HFFc6 (cell line): ENCODE results near the gene ARHGAP22. TPM values are rescaled to one million over a fixed set of nuclear protein-coding genes. Genes with fewer than 3 reads are reported as not detected.

Source experiments
- DNase-seq: peaks from one replicate; pipeline ENCODE4 v3.0.0-alpha.2; 2018
- H3K27ac Mint-ChIP-seq: 2 replicates; pipeline ENCODE4 v1.8.0; 2020; ENCODE audit warnings: mild to moderate bottlenecking, mixed read lengths
- H3K27me3 Mint-ChIP-seq: 2 replicates; pipeline ENCODE4 v1.8.0; 2021; ENCODE audit warnings: mild to moderate bottlenecking, moderate library complexity, mixed read lengths; ENCODE audit not compliant: insufficient read depth
- H3K36me3 Mint-ChIP-seq: 2 replicates; pipeline ENCODE4 v1.8.0; 2021; ENCODE audit warnings: low read depth, mixed read lengths
- H3K4me1 Mint-ChIP-seq: 2 replicates; pipeline ENCODE4 v1.8.0; 2020; ENCODE audit warnings: low read depth, mixed read lengths
- H3K4me3 Mint-ChIP-seq: 2 replicates; pipeline ENCODE4 v1.8.0; 2020; ENCODE audit warnings: mild to moderate bottlenecking, moderate library complexity, mixed read lengths
- H3K9me3 Mint-ChIP-seq: 2 replicates; pipeline ENCODE4 v1.8.0; 2020; ENCODE audit warnings: mild to moderate bottlenecking, mixed read lengths
- total RNA-seq, 6 experiments: library from RNA; stranded (reverse); fragmentation: NEBNext Ultra II Directional; extraction: Animal tissue kit (Norgen Biotek cat#: 25700); gene quantifications; 2 replicates in 1 of 6; 3 replicates in 5 of 6; pipeline ENCODE4 v1.2.3, GENCODE V29; 2021
- TF ChIP-seq, protein P1 (sequence below): fragments of 200-600 bp; sonication (generic); IDR thresholded peaks from 2 replicates; pipeline ENCODE4 v1.5.0; 2021; ENCODE audit warnings: antibody characterized with exemption, mild to moderate bottlenecking

The ARHGAP22 gene
- total RNA-seq, 6 experiments from 2014 or later, result 74.3 to 117 (median 95.7) TPM

DNA sequence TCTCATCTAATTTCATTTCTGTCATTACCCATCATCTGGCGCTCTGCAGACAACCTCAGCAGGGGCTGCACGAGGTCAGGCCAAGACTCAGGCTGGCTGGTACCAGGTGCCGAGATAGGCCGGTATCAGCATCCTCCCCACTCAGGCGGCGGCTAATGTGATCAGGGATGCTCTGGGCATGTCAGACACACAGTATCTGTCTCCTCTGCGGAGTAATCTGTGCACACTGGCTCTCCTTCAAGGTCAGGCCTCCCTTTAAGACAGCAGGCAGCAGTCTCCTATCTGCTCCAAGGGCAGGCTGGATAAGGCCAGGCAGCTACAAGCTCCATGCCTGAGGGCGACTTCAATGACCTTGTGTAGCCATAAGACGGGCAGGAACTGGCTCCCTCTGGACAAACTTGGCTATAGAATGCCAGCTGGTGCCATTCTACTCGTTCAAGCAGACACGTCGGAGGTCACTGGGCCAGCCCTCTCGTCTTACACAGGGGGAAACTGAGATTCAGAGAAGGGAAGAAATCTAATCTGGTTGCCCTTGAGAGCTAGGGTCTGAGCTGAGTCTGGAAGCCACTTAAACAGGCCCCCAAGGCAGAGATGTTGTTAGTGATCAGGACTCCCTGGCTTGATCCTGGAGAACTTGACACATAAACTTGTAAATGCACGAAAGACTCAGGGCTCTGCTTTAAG, 59.3 kb downstream of the ARHGAP22 start:
- TF ChIP-seq, protein P1, sequence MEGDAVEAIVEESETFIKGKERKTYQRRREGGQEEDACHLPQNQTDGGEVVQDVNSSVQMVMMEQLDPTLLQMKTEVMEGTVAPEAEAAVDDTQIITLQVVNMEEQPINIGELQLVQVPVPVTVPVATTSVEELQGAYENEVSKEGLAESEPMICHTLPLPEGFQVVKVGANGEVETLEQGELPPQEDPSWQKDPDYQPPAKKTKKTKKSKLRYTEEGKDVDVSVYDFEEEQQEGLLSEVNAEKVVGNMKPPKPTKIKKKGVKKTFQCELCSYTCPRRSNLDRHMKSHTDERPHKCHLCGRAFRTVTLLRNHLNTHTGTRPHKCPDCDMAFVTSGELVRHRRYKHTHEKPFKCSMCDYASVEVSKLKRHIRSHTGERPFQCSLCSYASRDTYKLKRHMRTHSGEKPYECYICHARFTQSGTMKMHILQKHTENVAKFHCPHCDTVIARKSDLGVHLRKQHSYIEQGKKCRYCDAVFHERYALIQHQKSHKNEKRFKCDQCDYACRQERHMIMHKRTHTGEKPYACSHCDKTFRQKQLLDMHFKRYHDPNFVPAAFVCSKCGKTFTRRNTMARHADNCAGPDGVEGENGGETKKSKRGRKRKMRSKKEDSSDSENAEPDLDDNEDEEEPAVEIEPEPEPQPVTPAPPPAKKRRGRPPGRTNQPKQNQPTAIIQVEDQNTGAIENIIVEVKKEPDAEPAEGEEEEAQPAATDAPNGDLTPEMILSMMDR, result no peak
- no peak overlapping the region for H3K4me3 Mint-ChIP-seq
- no peaks in the 10 kb centered on the region for H3K27me3 Mint-ChIP-seq
- H3K27ac Mint-ChIP-seq, result peak overlapping the region; percentile 40; the same call in 1 of the 2 replicates
- peaks cover 77% of the 10 kb centered on the region for H3K4me1 Mint-ChIP-seq
- H3K36me3 Mint-ChIP-seq, result peaks cover 37% of the 10 kb centered on the region
- DNase-seq, result no peak
- H3K9me3 Mint-ChIP-seq, result no peaks in the 10 kb centered on the region

DNA sequence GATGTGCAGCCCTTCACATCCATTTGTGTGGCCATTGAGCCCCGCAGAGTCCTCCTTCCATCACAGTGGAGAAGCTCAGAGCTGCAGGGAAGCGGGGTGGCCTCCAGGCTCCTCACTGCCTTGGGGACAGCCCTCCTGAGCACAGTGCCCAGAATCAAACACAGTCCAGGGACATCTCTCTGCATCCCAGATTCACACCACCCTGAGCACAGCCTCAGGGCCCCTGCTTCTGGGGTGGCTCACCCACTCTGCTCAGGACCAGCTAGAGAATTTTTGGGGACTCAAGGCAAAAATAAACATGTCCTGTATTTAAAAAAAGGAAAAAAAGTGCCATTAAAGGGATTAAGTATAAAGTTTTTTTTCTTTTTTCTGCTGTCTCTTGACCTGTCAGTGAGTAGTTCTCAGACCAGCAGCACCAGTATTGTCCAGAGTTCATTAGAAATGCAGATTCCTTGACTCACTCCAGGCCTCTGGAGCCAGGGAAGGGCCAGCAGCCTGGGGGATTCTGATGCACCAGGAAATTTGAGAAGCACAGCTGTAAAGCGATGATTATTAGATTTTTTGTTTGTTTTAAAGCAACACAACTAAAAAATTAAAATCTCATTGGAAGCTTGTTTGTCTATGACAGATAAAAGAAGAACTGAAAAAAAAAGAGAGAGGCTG, 61.6 kb downstream of the ARHGAP22 start:
- Mint-ChIP-seq H3K27me3 (no peaks in the 10 kb centered on the region; the same call in 1 of the 2 replicates), H3K9me3 (no peaks in the 10 kb centered on the region), H3K4me3 (peak overlapping the region; percentile 8; the same call in 1 of the 2 replicates), H3K27ac (peak overlapping the region; percentile 77), H3K4me1 (peaks cover 86% of the 10 kb centered on the region), H3K36me3 (peaks cover 36% of the 10 kb centered on the region)
- TF ChIP-seq, protein P1, result no peak
- DNase-seq, result no peak

DNA sequence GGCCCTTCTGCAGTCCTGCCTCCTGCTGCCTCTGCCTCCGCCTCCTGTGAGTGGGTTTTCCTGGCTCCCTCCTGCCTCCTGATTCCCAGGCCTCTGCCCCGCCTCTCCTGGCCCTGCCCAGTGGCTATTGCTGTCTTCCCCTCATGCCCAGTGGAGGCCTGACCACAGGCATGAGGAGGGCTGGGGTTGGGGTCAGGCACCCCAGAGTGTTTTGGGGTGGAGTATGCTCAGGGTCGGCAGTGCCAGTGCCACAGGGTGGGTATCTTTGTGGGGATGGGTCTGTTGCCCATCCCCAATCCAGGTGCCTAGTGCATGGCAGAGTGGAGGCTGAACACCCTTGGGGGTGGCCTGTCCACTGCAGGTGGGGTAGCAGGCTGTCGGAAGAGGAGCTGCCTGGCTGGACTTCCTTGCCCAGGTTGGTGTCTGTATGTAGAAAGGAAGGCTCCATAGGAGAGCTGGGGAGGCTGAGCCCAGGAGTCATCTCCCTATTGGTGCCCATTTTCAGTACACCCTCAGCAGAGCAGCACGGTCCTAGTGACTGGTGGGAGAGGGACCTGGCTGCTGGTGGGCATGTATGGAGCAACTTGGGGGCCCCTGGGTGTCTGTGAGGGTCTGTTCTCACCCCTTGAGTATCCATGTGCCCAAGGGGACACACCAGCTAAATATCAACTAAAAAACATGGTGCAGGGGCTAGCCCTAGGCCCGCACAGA, 62.2 kb downstream of the ARHGAP22 start:
- Mint-ChIP-seq H3K27ac (peak overlapping the region; percentile 77), H3K9me3 (no peaks in the 10 kb centered on the region), H3K27me3 (no peaks in the 10 kb centered on the region; the same call in 1 of the 2 replicates), H3K4me3 (no peak overlapping the region), H3K4me1 (peaks cover 85% of the 10 kb centered on the region), H3K36me3 (peaks cover 33% of the 10 kb centered on the region)
- TF ChIP-seq, protein P1, result no peak
- no peak for DNase-seq

DNA sequence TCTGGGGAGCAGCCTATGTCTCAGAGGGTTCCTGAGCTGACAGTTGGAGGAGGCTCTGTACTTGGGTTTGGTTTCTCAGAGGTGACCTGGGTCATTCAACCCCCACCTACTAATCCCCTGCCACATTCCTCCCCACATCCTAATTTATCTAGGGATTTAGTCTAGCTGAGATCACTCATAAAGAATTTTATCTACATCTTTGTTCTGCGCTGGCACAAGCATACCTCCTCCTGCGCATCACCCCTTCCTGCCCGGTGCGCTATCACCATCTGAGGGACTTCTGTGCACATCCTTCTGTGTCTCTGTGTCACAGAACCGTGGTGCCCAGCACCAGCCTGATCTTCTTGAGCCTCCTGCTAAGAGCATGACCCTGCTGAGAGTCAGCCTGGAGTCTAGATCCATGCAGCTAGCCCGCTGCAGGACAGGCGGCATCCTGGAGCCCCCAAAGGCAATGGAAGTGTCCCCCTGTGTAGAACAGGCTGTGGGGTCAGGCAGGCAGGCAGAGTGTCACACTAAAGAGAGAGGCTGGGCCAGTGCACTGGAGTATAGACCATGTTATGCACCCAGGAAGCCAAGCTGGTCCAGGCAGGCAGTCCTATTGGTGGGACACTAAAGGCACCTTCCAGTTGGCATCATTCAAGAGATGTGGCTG, 63.6 kb downstream of the ARHGAP22 start:
- TF ChIP-seq, protein P1, result no peak

DNA sequence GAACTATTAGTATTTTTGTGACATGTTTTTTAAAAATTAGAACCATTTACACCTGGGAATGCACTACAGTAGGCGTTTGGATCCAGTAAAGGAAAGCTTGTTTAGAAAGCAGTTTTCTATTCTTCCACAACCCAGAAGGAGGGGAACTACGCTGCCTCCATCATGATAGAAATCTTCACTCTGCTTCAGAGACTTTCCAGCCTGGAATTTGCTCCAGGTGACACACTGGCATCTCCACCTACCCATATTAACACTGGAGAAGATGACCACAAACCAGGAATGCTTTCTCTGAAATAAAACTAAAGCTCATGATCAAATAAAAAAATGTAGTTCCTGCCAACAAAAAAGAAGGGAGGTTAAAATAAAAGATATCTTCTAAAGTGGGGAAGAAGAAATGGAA, 66.3 kb downstream of the ARHGAP22 start:
- Mint-ChIP-seq H3K27ac (peak overlapping the region; percentile 31), H3K36me3 (peaks cover 34% of the 10 kb centered on the region), H3K4me1 (peaks cover 80% of the 10 kb centered on the region), H3K9me3 (no peaks in the 10 kb centered on the region), H3K4me3 (no peak overlapping the region; the same call in 1 of the 2 replicates), H3K27me3 (no peaks in the 10 kb centered on the region; the same call in 1 of the 2 replicates)
- TF ChIP-seq, protein P1, result no peak
- DNase-seq, result no peak

More for the DNA sequence above, 63.6 kb downstream of the ARHGAP22 start:
- no peaks in the 10 kb centered on the region for H3K9me3 Mint-ChIP-seq
- H3K27me3 Mint-ChIP-seq, result no peaks in the 10 kb centered on the region; the same call in 1 of the 2 replicates
- H3K27ac Mint-ChIP-seq, result peak overlapping the region; percentile 77
- peak overlapping the region; percentile 49; the same call in 1 of the 2 replicates for H3K4me3 Mint-ChIP-seq
- peaks cover 26% of the 10 kb centered on the region for H3K36me3 Mint-ChIP-seq
- DNase-seq, result peak; percentile 59
- H3K4me1 Mint-ChIP-seq, result peaks cover 83% of the 10 kb centered on the region
